ENCODE results near the gene KRT76.

Gene KRT76

GRCh38 chr12:52813203-52813819, 36.2 kb upstream of the KRT76 start:
- no peak for DNase-seq (ENCODE audit: low read depth in 2 of 2)

- DNase-seq (ENCODE audit: low read depth in 2 of 2): no peak
Observed at GRCh38 chr12:52812749-52813148, 35.6 kb upstream of the KRT76 start.

GRCh38 chr12:52812073-52812400, 34.9 kb upstream of the KRT76 start:
- no peak for DNase-seq (ENCODE audit: low read depth in 2 of 2)

DNA sequence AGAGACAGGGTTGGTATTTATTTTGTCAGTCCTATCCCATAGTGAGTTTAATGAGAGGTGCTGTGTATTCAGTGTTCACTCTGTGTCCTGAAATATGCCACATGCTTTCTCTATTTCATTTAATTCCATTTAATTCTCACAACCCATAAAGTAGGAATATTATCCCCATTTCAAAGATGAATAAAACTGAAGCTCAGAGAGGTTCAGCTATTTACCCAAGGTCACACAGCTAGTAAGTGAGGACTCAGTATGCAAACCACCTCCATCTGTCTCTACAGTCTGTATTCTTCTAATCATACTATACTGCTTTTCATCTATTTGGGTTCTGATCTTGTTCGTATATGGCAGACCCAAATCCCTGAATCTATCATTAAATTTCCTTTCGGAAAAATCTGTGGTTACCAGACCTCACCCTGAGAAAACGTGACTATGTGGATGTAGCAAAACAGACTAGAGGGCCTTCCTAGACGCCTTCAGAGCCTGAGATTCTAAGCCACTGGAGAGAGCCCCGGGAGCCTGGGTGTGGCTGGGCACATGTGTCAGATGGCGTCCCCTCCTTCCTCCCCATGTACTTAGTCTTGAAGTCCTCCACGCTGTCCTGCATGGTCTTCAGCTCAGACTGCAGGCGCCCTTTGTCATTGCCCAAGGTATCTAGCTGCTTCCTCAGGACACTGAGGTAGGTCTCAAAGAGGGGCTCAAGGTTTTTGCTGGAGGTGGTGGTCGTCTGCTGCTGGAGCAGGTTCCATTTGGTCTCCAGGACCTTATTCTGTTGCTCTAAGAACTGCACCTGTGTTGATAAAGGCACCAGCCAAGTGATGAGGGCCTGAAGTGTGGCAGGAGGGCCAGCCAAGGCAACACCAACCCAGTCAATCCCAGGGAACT, 34.3 kb upstream of the KRT76 start:
- no peak for DNase-seq (ENCODE audit: low read depth in 2 of 2)

DNA sequence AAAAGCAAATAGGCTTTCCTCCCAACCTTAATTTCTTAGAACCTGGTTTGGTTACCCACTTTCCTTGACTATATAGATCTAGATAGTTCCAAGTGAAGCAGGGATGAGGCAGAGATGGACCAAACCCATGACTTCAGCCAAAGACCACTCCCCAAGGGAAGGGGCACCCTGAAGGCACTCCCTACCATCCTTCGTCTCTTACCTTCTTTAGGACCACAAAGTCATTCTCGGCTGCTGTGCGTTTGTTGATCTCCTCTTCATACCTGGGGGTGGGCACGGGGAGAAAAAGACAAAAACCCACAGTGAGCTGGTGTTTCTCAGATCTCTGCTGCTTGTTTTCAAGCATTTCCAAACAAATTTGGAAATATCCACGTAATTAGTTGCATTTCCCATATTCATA, 33.4 kb upstream of the KRT76 start:
- no peak for DNase-seq (ENCODE audit: low read depth in 2 of 2)

- DNase-seq (ENCODE audit: low read depth in 2 of 2): no peak
Observed at GRCh38 chr12:52809166-52809565, 32.0 kb upstream of the KRT76 start.

GRCh38 chr12:52808573-52809160, 31.5 kb upstream of the KRT76 start:
- no peak for DNase-seq (ENCODE audit: low read depth in 2 of 2)

- DNase-seq (ENCODE audit: low read depth in 2 of 2): no peak
Observed at GRCh38 chr12:52807544-52808470, 30.7 kb upstream of the KRT76 start.

DNA sequence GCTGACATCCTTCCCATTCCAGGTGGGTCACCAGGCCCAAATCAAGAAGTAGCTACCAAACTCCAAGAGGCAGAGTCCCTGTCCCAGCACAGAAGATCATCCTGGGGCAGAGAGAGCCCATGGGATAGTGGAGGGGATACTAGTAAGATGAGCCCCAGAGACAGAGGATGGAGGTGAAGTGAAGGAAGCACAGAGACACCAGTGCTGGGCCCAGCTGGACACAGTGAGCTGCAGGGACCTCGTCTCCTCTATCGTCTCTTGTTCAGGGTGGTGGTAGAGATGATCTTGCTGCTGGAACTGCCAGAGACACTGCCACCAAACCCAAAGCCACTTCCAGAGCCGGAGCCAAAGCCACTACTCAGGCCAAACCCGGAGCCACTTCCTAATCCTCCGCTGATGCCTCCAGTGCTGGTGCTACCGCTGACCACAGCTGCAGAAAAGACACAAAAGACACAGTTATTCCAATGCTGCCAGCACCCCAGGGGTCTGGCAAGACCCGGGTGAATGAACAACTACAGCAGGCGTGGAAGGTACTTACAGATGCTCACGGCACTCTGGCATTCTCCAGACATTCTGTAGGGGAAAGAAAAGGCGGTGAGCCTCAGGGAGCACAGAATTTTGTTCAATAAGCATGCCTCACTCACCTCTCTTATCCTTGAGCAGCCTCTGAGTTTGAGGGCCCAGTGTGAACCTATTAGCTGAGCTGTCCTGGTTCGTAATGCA, 29.8 kb upstream of the KRT76 start:
- DNase-seq (ENCODE audit: low read depth in 2 of 2): no peak

DNA sequence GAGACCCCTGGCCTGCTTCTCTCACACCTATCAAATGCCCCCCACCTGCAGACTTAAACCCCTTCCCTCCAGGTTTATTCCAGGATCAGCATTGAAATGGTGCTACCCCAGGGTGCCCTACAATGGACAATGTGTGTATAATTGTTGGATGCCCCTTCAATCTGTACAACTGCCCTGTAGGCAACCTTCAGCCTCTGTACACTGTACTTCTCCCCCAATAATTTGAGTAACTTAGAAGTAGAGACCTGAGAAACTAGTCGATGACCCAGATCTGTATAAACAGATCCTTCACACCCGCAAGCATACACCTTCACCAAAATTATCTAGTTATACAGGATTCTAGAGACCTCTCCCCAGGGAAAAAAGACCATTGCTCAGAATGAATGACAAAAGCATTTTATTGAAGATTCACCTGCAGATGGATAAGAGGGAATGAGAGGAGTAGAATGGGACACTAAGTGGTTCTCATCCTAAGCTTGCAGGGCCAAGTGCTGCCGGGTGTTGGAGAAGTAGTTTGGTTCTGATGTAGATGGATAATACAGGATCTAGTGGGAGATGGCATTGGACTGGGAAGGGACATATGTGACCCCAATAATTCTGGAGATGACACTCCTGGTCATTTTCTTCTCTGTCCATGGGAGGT, 29.1 kb upstream of the KRT76 start:
- DNase-seq (ENCODE audit: low read depth in 2 of 2): no peak

DNA sequence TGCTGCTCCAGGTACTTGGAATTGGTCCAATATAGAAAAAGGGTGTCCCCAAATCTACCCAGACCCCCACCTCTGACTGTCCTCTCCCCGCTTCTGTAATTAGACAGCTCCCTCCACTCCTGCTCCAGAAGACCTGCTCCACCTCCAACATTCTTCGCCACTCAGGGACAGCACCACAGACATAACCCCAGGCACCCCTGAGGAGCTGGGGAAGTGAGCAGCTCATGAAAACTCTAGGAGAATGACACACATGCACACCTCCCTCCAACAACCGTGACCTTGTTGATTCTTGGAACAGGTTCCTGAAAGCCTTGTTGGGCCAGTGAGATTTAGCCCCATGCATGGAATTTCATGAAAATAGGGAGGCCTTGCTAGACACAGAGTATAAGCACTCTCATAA, 28.6 kb upstream of the KRT76 start:
- no peak for DNase-seq (ENCODE audit: low read depth in 2 of 2)

DNA sequence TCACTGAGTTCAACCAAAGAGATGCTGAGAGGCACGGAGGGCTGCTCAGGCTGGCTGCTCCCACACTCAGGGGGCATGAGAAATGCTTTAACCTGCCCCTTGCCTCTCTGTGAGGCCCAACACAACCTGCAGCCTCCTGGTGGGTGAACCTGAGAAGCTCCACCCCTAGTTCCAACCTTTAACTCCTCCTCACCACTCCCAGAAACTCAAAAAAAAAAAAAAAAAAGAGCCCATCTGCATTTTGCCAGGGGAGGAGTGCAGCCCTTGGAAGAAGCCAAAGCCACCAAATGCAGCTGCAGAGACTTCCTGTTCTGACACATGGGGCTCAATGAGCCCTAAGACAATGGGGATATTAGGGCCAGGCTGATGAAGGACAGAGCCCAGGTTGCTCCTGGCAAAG, 27.9 kb upstream of the KRT76 start:
- DNase-seq (ENCODE audit: low read depth in 2 of 2): no peak

- no peak for DNase-seq (ENCODE audit: low read depth in 2 of 2)
Observed at GRCh38 chr12:52802442-52802841, 25.3 kb upstream of the KRT76 start.

DNA sequence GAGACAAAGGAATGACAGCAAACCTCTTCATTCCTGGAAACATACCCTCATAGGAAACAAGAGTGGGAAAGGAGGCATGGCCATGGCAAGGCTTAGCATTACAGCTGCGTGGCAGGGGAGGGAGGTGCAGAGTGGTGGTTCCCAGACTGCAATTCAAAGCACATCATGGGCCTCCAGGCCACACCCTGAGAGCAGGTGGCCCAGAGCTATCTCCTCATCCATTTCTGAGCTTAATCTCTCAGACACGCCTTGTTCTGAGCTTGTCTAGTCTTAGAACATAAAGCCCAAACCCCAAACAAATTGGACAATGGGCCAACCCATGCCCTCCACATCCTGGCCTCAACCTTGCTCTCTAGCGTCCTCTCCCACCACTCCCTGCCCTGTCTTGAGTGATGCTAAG, 24.6 kb upstream of the KRT76 start:
- DNase-seq (ENCODE audit: low read depth in 2 of 2): no peak

- DNase-seq (ENCODE audit: low read depth in 2 of 2): no peak
Observed at GRCh38 chr12:52800259-52800917, 23.2 kb upstream of the KRT76 start.

GRCh38 chr12:52799505-52800211, 22.5 kb upstream of the KRT76 start:
- DNase-seq (ENCODE audit: low read depth in 2 of 2): no peak

DNA sequence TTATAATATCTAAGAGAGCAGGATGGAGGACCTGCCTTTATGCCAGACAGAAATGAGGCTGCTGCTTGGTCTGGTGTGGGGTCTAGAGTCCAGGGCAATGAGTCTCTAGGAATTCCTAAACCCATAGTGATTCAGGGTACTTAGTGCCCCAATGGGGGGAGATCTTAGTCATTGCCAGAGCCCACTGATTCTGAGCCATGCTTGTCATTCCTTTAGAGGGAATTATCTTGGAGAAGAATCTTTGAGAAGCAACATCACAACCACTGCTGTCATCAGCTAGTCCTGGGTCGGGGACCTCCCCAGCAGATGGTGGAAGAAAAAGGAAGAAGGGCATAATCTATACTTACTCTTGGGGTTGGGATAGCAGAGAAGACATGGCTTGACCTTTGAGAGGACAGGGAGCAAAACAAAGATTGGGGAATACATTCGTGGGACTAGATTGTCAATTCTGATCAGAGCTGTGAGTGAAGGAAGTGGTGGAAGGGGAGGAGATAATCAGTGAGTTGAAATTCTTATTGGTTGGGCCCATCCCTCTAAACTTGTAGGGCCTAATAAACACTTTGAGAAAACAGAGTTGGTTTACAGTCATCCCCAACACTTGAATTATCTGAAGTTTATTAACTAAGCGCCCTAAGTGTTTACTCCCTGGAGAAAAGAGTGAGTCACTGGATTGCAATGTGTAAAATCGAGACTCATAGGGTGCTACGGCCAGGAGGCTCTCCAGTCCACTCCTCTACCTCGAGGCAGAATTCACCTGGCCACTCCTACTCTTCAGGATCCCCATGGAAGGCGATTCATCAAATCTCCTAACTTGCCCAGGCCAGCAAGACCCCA, 21.7 kb upstream of the KRT76 start:
- no peak for DNase-seq (ENCODE audit: low read depth in 2 of 2)

DNA sequence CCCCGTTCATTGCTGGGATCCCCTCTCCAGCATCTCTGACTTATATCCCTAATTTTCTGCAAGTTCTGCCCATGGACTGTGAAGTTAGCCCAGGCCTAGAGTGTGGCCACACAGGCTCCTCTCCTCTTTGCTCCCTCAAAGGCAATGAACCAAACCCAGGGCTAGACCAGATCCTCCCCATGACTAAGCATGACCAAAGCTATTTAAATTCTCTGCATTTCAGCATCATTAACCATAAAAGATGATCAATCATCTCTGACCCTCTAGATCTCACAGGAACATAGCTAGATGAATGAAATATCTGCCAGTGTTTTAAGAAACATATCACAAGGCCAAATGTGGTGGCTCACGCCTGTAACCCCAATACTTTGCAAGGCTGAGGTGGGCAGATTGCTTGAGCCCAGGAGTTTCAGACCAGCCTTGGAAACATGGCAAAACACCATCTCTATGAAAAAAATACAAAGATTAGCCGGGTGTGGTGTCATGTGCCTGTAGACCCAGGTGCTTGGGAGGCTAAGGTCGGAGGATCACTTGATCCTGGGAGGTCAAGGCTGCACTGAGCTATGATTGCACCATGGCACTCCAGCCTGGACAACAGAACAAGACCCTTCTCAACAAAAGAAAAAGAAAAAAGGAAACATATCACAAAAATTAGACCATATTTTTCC, 21.0 kb upstream of the KRT76 start:
- no peak for DNase-seq (ENCODE audit: low read depth in 2 of 2)

All from stimulated activated CD8-positive, alpha-beta memory T cell treated with anti-CD3 and anti-CD28 coated beads, Interleukin-7, amount 100 ng/mL, for 1 hour (primary cell).